HG02610 (cell line): ENCODE data around the gene MC4R.
"Not testable (repeated sequence)": the region's sequence is repeated elsewhere in the genome, so short reads cannot be mapped to it uniquely, and the experiment has no call there.

Source experiments
- ATAC-seq: cut with Tn5 transposase; IDR thresholded peaks from one replicate; pipeline ENCODE4 v1.9.1; 2021; ENCODE audit warnings: mild to moderate bottlenecking, moderate library complexity; ENCODE audit not compliant: unreplicated experiment

Gene MC4R

GRCh38 chr18:60372596-60372995, at the start of gene MC4R:
Gene MC4R (minus strand): TSS chr18:60372775. CDS start chr18:60372349, 426 bp downstream.
- ATAC-seq, result no peak

DNA sequence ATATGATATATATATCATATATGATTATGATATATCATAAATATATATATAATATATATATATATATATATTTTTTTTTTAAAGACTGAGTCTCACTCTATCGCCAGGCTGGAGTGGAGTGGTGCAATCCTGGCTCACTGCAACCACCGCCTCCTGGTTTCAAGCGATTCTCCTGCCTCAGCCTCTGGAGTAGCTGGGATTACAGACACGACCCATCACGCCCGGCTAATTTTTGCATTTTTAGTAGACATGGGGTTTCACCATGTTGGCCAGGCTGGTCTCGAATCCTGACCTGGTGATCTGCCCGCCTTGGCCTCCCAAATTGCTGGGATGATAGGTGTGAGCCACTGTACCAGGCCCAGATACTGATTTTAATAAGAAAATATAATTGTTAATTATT, 49.7 kb upstream of the MC4R start:
- not testable (repeated sequence) for ATAC-seq

GRCh38 chr18:60421356-60422118, 49.0 kb upstream of the MC4R start:
- no peak for ATAC-seq

DNA sequence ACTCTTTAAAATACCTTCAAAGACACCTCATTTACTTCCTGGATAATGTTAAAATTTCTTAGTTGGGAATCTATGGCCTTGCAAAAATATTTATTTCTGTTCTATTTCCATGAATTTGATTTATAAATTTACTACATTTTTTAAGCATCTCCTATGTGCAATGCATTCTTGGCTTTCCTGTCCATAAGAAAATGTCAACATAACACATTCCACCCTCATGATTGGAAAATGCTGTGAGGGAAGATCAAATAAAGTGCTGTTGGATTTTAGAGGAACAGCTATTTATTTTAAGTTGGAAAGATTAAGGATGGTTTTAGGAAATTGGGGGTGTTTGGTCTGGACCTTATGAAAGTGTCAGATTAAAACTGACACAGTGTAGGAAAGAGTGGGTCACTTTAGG, 45.4 kb upstream of the MC4R start:
- ATAC-seq, result no peak

- ATAC-seq, result no peak
Measured at GRCh38 chr18:60413944-60414547, 41.5 kb upstream of the MC4R start.

DNA sequence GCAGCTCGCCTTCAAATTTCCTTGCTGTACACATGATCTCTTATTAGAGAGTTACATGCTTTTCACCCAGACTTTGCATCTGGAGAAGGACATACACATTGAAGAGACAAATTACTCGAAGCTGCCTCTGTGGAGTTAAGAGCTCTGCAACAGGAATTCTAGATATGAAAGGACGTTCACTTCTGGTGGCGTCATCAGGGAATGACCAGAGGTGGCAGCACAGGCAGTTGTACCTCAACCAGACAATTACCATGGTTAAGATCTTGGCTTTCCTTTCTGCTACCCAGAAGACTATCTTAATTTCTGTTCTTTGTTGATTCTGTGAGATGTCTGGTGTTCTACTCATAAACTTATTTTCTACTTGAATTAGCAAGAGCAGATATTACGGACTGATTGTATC, 39.1 kb upstream of the MC4R start:
- ATAC-seq, result no peak

DNA sequence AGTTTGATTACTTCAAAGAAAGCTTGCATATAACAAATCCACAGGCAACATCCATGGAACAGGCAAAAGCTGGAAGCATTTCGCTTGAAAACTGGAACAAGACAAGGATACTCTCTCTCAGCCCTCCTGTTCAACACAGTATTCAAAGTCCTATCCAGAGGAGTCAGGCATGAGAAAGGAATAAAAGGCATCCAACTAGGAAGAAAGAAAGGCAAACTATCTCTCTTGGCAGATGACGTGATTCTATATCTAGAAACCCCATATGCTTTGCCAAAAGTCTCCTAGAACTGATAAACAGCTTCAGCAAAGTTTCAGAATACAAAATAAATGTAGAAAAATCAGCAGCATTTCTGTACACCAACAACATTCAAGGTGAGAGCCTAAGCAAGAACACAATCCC, 34.1 kb upstream of the MC4R start:
- no peak for ATAC-seq

DNA sequence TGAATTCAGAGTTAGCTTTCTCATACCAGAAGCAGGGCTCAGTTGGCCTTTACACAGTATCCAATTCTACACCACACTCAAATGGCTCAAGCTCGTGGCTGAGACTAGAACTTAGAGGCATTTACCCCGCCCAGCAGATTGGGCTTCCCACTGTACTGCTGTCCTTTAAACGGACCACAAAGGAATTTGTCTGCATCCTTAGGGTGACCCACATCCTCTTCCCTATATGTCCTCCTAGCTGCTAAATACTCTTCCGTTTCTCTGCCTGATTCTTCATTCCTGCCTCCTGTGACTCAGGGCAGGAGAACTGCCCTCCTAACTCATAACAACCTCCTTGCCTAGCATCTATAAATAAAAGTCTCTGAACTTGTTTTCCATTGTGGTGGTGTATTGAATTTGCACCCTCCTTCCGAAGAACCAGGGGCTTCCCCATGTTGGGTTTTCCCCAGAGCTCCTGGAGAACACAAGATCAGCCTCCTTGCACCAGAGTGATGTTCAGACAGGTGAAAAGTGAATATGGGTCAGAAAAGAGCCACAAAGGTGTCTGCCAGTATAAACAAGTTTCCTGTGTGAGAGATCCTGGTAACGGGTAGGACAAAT, 32.0 kb upstream of the MC4R start:
- no peak for ATAC-seq

GRCh38 chr18:60401346-60401745, 28.8 kb upstream of the MC4R start:
- ATAC-seq, result no peak

DNA sequence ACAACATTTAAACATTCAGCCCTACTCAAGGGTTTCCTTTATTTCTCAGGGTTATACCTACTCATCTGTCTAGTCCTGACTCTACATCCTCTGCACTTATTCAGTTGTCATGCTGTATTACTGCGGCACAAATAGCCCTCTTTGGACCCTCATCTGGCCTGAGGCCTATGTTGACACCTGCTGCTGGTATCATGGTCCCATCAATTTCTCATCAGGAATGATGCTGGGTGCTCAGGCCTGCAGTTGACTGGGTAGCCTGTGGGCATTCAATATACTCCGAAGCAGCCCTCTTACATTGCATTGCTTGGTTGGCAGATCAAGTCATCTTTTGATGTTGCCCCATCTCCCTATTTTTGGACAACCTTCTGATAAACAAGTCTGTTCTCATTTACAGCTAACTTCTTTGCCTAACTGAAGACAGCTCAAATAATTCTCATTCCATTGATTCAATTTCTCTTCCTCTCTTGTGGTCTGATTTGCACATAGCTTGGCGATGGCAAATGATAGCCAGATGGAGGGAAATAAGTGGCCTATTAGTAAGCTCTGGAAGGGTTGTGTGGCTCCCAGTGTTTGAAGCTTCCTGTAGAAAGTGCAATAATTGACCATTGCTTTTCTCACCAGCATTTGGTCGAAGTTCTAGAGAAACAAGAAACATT, 19.1 kb upstream of the MC4R start:
- no peak for ATAC-seq

DNA sequence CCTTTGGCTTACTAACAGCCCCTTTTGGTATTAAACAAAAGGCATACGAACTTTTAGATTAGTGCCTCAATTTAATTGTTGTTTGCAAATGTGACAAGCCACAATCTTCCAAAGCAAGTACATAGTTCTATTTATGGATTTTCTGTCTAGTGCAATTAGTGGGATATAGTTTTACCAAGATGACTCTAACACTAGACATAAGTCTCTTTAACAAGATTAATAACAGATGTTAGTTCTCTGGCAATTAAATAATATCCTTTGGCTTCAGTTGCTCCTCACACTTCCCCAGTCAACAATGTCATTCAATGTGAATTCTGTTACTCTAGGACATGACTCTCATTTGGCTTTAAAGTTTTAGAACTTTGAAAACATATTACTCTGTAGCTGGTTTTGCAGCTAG, 16.7 kb upstream of the MC4R start:
- no peak for ATAC-seq

DNA sequence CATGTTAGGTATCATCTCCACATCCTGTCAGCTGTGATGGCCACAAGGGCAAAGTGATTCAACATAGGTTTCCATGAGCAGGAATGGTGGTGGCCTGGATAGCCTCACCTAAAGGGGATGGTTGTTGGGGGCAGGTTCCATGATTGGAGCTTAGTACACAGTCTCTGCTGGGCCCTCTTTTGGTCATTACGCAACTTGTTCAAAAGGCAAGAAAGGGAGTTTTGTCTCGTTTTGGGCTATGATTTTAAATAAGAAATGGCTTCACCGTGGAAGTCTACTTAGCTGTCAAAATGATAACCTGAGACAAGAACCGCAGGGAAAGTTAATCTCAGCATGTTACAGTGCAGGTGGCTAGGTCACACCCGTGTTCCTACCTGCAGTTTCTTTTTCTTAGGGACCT, 13.1 kb upstream of the MC4R start:
- no peak for ATAC-seq

DNA sequence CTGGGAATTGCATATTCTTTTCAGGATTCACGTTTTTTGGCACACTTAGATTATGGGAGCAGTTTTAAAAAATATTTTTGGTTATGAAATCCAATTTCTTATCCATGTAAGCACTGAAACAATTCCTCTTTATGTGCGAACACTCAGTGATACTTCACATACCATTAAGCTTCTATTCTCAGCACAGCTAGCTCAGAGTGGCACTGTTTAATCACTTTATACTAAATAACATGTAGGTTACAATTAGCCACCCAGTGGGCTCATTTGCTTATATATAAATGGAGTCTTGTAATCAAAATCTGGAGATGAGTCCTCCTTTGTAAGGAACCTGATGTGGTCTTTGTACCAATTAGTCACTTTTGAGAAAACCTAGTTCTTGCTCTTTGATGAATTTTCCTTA, 11.3 kb upstream of the MC4R start:
- no peak for ATAC-seq

DNA sequence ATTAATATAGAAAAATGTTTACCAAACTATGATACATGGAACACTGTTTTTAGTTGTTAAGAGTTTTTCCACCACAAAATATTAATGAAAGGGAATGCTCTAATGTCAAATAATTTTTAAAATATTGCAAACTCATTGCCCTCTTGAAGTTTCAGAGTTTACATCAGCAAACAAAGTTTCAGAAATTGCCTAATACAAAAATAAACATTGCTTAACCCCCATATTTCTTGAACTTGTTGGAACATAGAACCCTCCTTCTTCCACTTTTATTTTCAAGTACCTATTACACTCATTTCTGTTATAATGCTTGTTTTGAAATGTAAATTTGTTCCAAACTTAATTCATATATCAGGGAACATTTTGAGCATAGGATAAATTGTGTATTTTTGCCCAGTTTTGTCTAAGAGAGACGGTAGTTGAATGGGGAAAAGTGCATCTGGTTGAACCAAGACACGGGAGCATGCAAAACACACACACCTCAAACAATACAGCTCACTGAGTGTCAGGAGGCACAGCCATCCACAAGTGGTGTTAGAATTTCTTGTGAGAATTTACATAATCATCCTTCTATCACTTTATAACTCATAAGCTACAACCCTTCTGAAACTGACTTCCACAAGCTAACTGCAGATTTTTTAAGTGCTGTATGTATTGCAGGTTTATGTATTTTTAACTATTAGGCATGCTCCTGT, 5.3 kb upstream of the MC4R start:
- ATAC-seq, result no peak

DNA sequence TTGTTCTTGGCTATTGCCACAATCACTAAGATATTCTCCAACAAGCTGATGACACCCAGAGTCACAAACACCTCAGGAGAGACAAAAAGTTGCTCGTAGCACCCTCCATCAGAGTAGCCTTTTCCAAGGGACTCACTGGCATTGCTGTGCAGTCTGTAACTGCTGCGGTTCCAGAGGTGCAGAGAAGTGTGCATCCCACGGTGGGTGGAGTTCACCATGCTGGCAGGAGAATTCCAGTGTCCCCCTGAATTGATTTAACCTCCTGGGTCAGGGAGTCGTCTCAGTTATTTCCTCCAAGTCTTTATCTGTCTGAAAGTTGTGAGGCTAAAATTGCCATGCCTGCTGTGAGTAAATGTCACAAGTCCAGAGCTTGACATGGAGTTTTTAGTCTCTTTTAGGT, 443 bp downstream of the MC4R start:
- ATAC-seq, result no peak

GRCh38 chr18:60358516-60358915, 14.1 kb downstream of the MC4R start:
- ATAC-seq, result no peak

DNA sequence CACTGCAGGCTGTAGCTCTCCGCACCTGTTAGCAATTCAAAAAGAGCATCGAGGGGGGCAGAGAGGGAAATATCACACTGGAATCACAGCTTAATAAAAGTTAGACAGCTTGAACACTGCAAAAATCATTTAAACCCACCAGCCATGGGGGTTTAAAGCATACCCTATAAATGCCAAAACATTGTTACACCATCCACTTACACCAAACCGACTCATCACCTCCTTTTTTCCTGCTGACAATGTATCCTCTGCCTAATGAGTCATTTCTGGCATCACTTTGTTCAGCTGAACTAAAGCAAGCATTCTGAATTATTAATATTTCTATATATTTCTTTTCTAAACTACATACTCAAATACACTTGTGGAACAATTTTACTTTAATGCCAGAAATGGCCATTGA, 21.6 kb downstream of the MC4R start:
- ATAC-seq, result no peak

DNA sequence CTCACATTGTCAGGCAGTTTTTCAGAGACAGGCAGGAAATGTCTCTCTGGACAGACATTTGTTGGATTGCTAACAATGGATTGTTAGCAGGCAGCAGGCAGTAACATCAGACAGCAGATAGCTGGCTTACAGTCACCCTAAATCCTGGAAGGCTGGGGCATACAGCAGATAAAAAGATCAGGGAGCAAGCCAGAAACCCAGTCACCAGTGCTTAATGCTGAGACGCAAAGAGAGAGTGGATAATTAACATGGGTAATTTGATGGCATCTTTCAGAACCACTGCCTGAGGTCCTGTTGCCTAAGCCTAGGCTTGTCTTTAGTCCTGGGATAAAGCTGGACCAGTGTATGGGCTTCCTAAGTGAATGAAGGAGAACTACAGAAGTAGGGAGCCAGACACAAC, 22.4 kb downstream of the MC4R start:
- no peak for ATAC-seq

DNA sequence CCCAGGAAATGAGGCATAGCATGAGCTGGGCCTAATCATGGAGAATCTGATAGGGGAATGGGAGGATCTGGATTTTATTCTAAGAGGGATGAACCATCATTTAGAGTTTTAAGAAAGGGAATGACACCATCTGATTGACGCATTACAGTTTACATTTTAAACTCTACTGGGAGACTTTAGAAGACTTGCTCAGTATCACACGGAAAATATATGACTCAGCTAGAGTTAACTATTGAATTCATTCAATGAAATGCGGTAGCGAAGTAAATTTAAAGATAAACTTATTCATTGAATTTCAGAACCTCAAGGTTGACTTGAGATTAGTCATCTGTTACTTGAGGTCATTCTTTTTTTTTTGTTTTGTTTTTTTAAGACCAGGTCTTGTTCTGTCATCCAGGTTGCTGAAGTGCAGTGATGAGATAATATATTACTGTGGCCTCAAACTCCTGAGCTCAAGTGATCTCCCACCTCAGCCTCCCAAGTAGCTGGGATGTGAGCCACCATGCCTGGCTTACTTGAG, 25.0 kb downstream of the MC4R start:
- ATAC-seq, result no peak

- ATAC-seq, result no peak
Measured at GRCh38 chr18:60339018-60339417, 33.6 kb downstream of the MC4R start.

DNA sequence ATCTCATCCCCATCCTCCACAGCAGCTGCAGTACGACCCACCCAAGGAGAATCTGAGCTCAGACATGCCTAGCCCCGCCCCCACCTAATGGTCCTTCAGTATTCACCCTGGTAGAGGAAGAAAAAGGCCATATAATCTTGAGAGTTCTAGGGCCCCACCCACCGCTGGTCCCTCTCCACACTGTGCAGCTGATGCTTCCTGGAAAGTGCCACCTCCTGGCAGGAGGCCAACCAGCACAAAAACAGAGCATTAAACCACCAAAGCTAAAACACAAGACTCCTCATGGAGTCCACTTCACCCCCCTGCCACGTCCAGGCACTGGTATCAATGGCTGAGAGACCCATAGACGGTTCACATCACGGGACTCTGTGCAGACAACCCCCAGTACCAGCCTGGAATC, 40.7 kb downstream of the MC4R start:
- ATAC-seq, result no peak
